ENCODE results near the gene PHACTR1.

PHACTR1 gene

GRCh38 chr6:12733876-12734275 is 17.3 kb downstream of the PHACTR1 start:
- no peak for TF ChIP-seq PKNOX1 (IDR thresholded peaks at IDR 0.05)
- no peak for TF ChIP-seq L3MBTL2 (conservative IDR thresholded peaks at IDR 0.05)
- TF ChIP-seq CTBP1 (IDR thresholded peaks at IDR 0.05; ENCODE audit: borderline replicate concordance): no peak
- no peak for TF ChIP-seq FOXM1 (IDR thresholded peaks at IDR 0.05; ENCODE audit: borderline replicate concordance)
- TF ChIP-seq FOXK2 (IDR thresholded peaks at IDR 0.05): no peak
- no peak for TF ChIP-seq TARDBP (IDR thresholded peaks at IDR 0.05)
- no peak for TF ChIP-seq ELF4 (IDR thresholded peaks at IDR 0.05)
- no peak for TF ChIP-seq SP1 (IDR thresholded peaks at IDR 0.05)
- no peak for TF ChIP-seq ARNT (IDR thresholded peaks at IDR 0.05)
- TF ChIP-seq LEF1 (IDR thresholded peaks at IDR 0.05; ENCODE audit: borderline replicate concordance): no peak
- no peak for TF ChIP-seq BHLHE40 (IDR thresholded peaks at IDR 0.05; ENCODE audit: borderline replicate concordance)
- no peak for TF ChIP-seq HDGF (IDR thresholded peaks at IDR 0.05; ENCODE audit: borderline replicate concordance)
- no peak for TF ChIP-seq FOXA1 (IDR thresholded peaks at IDR 0.05)
- TF ChIP-seq ZNF384 (IDR thresholded peaks at IDR 0.05): no peak
- DNase-seq (ENCODE audit: extremely low spot score): no peak
- ChIA-PET POLR2A (no interaction called here), CTCF (no interaction called here)

GRCh38 chr6:12735786-12736185 is 19.2 kb downstream of the PHACTR1 start:
- CTCF ChIA-PET: interaction anchor here (0.5 kb wide), 1 partner anchor 1358 kb away, joined by 3 read pairs; no protein-coding TSS in a partner anchor
- no peak for DNase-seq (ENCODE audit: extremely low spot score)
- POLR2A ChIA-PET: no interaction called here
- no peak for TF ChIP-seq SP1 (IDR thresholded peaks at IDR 0.05)
- TF ChIP-seq CTBP1 (IDR thresholded peaks at IDR 0.05; ENCODE audit: borderline replicate concordance): no peak
- no peak for TF ChIP-seq ARNT (IDR thresholded peaks at IDR 0.05)
- TF ChIP-seq FOXA1 (IDR thresholded peaks at IDR 0.05): no peak
- no peak for TF ChIP-seq ELF4 (IDR thresholded peaks at IDR 0.05)
- TF ChIP-seq LEF1 (IDR thresholded peaks at IDR 0.05; ENCODE audit: borderline replicate concordance): no peak
- no peak for TF ChIP-seq PKNOX1 (IDR thresholded peaks at IDR 0.05)
- no peak for TF ChIP-seq ZNF384 (IDR thresholded peaks at IDR 0.05)
- TF ChIP-seq TARDBP (IDR thresholded peaks at IDR 0.05): no peak
- TF ChIP-seq FOXM1 (IDR thresholded peaks at IDR 0.05; ENCODE audit: borderline replicate concordance): no peak
- no peak for TF ChIP-seq SUZ12 (IDR thresholded peaks at IDR 0.05)
- no peak for TF ChIP-seq L3MBTL2 (conservative IDR thresholded peaks at IDR 0.05)
- no peak for TF ChIP-seq HDGF (IDR thresholded peaks at IDR 0.05; ENCODE audit: borderline replicate concordance)
- no peak for TF ChIP-seq BHLHE40 (IDR thresholded peaks at IDR 0.05; ENCODE audit: borderline replicate concordance)

- no peak for DNase-seq (ENCODE audit: extremely low spot score)
- ChIA-PET POLR2A (no interaction called here), CTCF (no interaction called here)
- no peak for TF ChIP-seq BHLHE40 (IDR thresholded peaks at IDR 0.05; ENCODE audit: borderline replicate concordance)
- TF ChIP-seq LEF1 (IDR thresholded peaks at IDR 0.05; ENCODE audit: borderline replicate concordance): no peak
- no peak for TF ChIP-seq PKNOX1 (IDR thresholded peaks at IDR 0.05)
- no peak for TF ChIP-seq ARNT (IDR thresholded peaks at IDR 0.05)
- no peak for TF ChIP-seq L3MBTL2 (conservative IDR thresholded peaks at IDR 0.05)
- TF ChIP-seq FOXM1 (IDR thresholded peaks at IDR 0.05; ENCODE audit: borderline replicate concordance): no peak
- no peak for TF ChIP-seq ELF4 (IDR thresholded peaks at IDR 0.05)
- TF ChIP-seq SUZ12 (IDR thresholded peaks at IDR 0.05): no peak
- no peak for TF ChIP-seq TARDBP (IDR thresholded peaks at IDR 0.05)
- no peak for TF ChIP-seq ZNF384 (IDR thresholded peaks at IDR 0.05)
- no peak for TF ChIP-seq FOXA1 (IDR thresholded peaks at IDR 0.05)
- TF ChIP-seq SP1 (IDR thresholded peaks at IDR 0.05): no peak
- no peak for TF ChIP-seq CTBP1 (IDR thresholded peaks at IDR 0.05; ENCODE audit: borderline replicate concordance)
Observed at GRCh38 chr6:12748411-12748810, 31.8 kb downstream of the PHACTR1 start.

GRCh38 chr6:12748815-12749521 is 32.4 kb downstream of the PHACTR1 start:
- DNase-seq (ENCODE audit: extremely low spot score): no peak
- ChIA-PET CTCF (no interaction called here), POLR2A (no interaction called here)
- TF ChIP-seq PKNOX1 (IDR thresholded peaks at IDR 0.05) (no peak), L3MBTL2 (conservative IDR thresholded peaks at IDR 0.05) (no peak), LEF1 (IDR thresholded peaks at IDR 0.05; ENCODE audit: borderline replicate concordance) (no peak), NFRKB (IDR thresholded peaks at IDR 0.05) (no peak), HDGF (IDR thresholded peaks at IDR 0.05; ENCODE audit: borderline replicate concordance) (no peak), FOXK2 (IDR thresholded peaks at IDR 0.05) (no peak), ELF4 (IDR thresholded peaks at IDR 0.05) (no peak), FOXM1 (IDR thresholded peaks at IDR 0.05; ENCODE audit: borderline replicate concordance) (no peak), CTBP1 (IDR thresholded peaks at IDR 0.05; ENCODE audit: borderline replicate concordance) (no peak)

GRCh38 chr6:12749531-12750379 is 33.2 kb downstream of the PHACTR1 start:
- ChIA-PET POLR2A (no interaction called here), CTCF (no interaction called here)
- TF ChIP-seq FOXA1 (IDR thresholded peaks at IDR 0.05) (no peak), SUZ12 (IDR thresholded peaks at IDR 0.05) (no peak)
- no peak for DNase-seq (ENCODE audit: extremely low spot score)
